ENCODE measurements around the gene MBD3L4. TPM values are rescaled to one million over a fixed set of nuclear protein-coding genes. Genes with fewer than 3 reads are reported as not detected.

MBD3L4 gene
- total and polyA plus RNA-seq, 2 experiments from 2014 or later = not detected

DNA sequence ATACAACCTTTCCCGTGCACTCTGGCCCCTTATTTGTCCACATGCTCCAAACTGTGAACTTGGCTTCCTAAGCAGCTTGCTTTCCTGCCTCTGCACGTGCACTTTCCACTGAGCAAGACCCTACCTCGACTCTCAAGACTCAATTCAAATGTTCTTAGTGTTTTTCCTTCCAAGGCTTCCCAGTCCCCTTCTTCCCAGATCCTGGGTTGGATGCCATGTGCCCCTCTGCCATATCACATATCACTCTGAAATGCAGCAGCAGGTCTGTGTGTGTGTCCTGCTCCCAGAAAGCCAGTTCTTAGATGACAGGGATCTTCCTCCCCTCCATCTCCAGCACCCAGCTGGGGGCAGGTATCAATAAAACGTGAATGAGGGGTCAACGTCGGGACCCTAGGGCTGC is 32.6 kb upstream of the MBD3L4 start:
- no peaks in the 10 kb centered on the region for H3K4me1 ChIP-seq (ENCODE audit: low read depth)
- DNase-seq (ENCODE audit: low read depth in 1 of 2, low spot score in 1 of 2) = no peak
- no peak overlapping the region for H3K4me3 ChIP-seq
- peaks cover 32% of the 10 kb centered on the region for H3K36me3 ChIP-seq
- H3K27ac ChIP-seq = no peak overlapping the region
- no peaks in the 10 kb centered on the region for H3K27me3 ChIP-seq
- TF ChIP-seq, protein P1, sequence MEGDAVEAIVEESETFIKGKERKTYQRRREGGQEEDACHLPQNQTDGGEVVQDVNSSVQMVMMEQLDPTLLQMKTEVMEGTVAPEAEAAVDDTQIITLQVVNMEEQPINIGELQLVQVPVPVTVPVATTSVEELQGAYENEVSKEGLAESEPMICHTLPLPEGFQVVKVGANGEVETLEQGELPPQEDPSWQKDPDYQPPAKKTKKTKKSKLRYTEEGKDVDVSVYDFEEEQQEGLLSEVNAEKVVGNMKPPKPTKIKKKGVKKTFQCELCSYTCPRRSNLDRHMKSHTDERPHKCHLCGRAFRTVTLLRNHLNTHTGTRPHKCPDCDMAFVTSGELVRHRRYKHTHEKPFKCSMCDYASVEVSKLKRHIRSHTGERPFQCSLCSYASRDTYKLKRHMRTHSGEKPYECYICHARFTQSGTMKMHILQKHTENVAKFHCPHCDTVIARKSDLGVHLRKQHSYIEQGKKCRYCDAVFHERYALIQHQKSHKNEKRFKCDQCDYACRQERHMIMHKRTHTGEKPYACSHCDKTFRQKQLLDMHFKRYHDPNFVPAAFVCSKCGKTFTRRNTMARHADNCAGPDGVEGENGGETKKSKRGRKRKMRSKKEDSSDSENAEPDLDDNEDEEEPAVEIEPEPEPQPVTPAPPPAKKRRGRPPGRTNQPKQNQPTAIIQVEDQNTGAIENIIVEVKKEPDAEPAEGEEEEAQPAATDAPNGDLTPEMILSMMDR (IDR thresholded peaks at IDR 0.05; ENCODE audit: low read depth, low read length) = no peak
- H3K9me3 ChIP-seq (ENCODE audit: low read depth) = no peaks in the 10 kb centered on the region

DNA sequence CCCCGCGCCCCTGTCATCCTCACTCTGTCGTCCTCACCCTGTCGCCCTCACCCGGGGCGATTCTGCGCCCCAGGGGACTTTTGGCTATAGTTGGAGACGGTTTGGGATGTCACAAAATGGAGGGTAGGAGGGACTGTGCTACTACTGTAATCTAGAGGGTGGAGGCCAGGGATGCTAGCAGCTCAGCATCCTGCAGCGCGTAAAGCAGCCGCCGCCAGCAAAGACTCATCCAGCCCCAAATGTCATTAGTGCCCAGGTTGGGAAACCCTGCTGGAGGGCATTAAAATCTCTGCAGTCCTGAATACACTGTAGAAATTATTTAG is 29.9 kb upstream of the MBD3L4 start:
- Histone ChIP-seq H3K27me3 (no peaks in the 10 kb centered on the region), H3K4me1 (ENCODE audit: low read depth) (no peaks in the 10 kb centered on the region), H3K36me3 (peaks cover 15% of the 10 kb centered on the region), H3K4me3 (peak overlapping the region; percentile 61), H3K27ac (peak overlapping the region; percentile 20), H3K9me3 (ENCODE audit: low read depth) (no peaks in the 10 kb centered on the region)
- no peak for DNase-seq (ENCODE audit: low read depth in 1 of 2, low spot score in 1 of 2)
- TF ChIP-seq, protein P1 (IDR thresholded peaks at IDR 0.05; ENCODE audit: low read depth, low read length) = no peak

DNA sequence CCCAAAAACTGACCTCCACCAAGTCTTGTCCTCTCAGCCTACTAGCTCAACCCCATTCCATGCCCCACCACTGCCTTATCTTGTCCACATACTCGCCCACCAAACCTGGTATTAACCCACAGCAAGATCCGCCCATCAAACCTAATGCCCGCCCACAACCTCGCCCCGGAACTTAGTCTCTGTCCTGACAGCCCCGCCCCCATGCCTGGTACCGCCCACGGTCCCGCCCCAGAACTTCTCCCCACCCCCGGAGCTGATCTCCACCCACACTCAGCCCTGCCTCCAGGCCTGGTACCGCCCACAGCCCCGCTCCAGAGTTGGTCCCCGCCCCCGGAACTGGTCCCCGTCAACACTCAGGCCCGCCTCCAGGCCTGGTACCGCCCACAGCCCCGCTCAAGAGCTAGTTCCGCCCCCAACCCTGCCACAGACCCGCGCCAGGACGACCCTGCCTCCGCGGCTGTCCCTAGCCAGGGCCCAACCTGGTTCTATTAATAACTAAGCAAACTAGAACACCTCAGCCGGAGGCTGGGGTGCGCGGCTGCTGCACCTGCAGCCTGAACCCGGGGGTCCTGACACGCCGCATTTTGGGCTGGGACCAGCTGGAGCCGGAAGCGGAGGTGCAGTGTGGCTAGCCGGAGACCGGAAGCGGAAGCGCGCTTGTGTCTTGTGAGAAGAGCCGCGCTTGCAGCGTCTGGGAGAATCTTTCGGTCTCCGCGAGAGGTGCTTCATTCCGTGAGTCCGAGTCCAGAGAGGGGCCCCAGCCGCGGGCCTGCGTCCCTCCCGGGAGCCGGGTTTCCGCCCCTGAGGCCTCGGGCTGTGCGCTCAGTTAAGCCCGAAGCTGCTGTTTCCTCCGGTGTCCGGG is 29.3 kb upstream of the MBD3L4 start, which contains the start of gene ZNF557:
Gene ZNF557 (plus strand): TSS at position 662 of the 862 bp plus-strand sequence. CDS start 5,372 bp downstream, outside the sequence.
- peaks cover 14% of the 10 kb centered on the region for H3K36me3 ChIP-seq
- peak within 1 kb of the TSS; percentile 61 for H3K4me3 ChIP-seq
- TF ChIP-seq, protein P1 (IDR thresholded peaks at IDR 0.05; ENCODE audit: low read depth, low read length) = no peak
- no peaks in the 10 kb centered on the region for H3K4me1 ChIP-seq (ENCODE audit: low read depth)
- H3K27ac ChIP-seq = peak within 1 kb of the TSS; percentile 20
- no peaks in the 10 kb centered on the region for H3K27me3 ChIP-seq
- no peaks in the 10 kb centered on the region for H3K9me3 ChIP-seq (ENCODE audit: low read depth)
- peak; percentile 97 to 99 for DNase-seq (ENCODE audit: low read depth in 1 of 2, low spot score in 1 of 2)

DNA sequence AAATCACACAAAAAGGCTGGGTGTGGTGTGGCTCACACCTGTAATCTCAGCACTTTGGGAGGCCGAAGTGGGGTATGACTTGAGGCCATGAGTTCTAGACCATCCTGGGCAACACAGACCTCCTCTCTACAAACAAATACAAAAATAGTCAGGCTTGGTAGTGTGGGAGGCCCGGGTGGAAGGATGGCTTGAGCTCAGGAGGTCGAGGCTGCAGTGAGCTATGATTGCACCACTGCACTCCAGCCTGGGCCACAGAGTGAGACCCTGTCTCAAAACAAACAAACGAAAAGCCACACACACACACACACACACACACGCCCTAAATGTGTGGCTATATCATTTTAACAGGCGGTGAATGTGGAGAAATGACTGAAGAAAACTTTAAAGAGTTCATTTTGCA is 28.6 kb upstream of the MBD3L4 start:
- no peak for DNase-seq (ENCODE audit: low read depth in 1 of 2, low spot score in 1 of 2)
- H3K36me3 ChIP-seq = peaks cover 11% of the 10 kb centered on the region
- no peak overlapping the region for H3K4me3 ChIP-seq
- no peak overlapping the region for H3K27ac ChIP-seq
- H3K9me3 ChIP-seq (ENCODE audit: low read depth) = no peaks in the 10 kb centered on the region
- TF ChIP-seq, protein P1 (IDR thresholded peaks at IDR 0.05; ENCODE audit: low read depth, low read length) = no peak
- no peaks in the 10 kb centered on the region for H3K4me1 ChIP-seq (ENCODE audit: low read depth)
- no peaks in the 10 kb centered on the region for H3K27me3 ChIP-seq

DNA sequence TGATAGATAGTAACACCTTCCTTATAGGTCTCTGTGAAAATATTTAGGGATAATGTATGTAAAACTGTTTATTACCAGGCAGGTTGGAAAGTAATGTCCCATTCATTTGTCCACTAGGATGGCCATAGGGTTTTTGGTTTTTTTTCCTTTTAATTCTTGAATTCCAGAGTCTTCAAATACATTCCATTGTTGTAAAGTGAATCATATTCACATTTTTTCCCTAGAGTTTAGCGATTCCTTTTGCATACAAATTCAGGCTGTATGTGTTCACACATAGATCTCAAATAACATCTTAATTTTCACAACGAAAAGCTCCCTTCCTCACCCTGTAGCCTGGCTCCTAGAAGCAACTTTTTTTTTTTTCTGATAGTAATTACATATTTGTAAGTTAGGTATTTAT is 27.7 kb upstream of the MBD3L4 start:
- Histone ChIP-seq H3K27me3 (no peaks in the 10 kb centered on the region), H3K27ac (no peak overlapping the region), H3K4me3 (no peak overlapping the region), H3K36me3 (peaks cover 9% of the 10 kb centered on the region), H3K9me3 (ENCODE audit: low read depth) (no peaks in the 10 kb centered on the region), H3K4me1 (ENCODE audit: low read depth) (no peaks in the 10 kb centered on the region)
- TF ChIP-seq, protein P1 (IDR thresholded peaks at IDR 0.05; ENCODE audit: low read depth, low read length) = no peak
- no peak for DNase-seq (ENCODE audit: low read depth in 1 of 2, low spot score in 1 of 2)

All from cardiac muscle cell (in vitro differentiated cells and primary cell).